Stimulated activated CD4-positive, alpha-beta T cell treated with anti-CD3 and anti-CD28 coated beads, Interleukin-2, amount 100 ng/mL, for 24 hours (primary cell): ENCODE data around the gene HSPBP1.

Source experiments
- DNase-seq, 2 donors: peaks; one replicate each; pipeline ENCODE4 v3.0.0-alpha.2; 2020

Gene HSPBP1

DNA sequence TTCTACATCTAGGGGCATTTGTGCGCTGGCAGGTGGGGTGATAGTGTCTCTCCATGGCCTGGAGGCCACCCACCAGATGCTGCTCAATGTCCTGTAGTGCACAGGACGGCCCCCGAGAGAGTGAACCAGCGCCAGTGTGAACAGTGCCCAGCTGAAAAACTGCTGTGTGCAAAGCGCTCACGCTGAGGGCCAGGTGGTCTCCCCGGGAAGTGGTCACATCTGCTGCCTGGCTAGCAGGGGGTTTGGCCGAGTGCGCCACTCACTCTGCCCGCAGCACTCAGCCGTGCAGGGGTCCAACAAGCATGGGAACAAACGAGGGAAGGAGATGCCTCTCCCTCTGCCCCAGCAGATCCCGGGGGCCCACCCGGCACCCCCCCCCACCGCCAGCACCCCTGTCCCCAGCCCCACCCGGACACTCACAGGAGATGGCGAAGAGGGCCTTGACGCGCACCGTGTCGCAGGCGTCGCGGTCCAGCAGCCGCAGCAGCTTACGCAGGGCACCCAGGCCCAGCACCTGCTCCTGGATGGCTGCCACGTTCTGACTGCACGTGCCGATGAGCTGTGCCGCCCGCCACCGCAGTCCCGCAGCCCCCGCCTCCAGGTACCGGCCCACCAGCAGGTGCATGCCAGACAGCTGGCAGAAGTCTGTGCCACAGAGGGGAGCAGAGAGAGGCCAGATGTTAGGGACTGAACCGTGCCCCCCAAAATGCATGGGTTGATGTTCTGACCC, 5.8 kb downstream of the HSPBP1 start:
- no peak for DNase-seq

DNA sequence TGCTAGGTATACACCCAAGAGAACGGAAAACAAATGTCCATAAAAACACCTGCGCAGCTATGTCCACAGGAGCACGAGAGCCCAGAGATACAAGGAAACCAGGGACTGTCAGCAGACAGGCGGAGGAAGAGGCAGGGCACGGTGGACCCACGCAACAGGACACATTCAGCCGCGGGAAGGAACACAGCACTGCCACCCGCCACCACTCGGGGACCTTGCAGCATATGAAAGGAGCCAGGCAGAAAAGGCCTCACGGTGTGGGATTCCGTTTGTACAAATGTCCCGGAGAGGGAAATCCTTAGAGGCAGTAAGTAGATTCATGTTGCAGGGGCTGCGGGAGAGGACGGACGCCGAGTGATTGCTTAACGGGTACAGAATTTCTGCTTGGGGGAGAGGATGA, 7.8 kb downstream of the HSPBP1 start:
- no peak for DNase-seq

DNA sequence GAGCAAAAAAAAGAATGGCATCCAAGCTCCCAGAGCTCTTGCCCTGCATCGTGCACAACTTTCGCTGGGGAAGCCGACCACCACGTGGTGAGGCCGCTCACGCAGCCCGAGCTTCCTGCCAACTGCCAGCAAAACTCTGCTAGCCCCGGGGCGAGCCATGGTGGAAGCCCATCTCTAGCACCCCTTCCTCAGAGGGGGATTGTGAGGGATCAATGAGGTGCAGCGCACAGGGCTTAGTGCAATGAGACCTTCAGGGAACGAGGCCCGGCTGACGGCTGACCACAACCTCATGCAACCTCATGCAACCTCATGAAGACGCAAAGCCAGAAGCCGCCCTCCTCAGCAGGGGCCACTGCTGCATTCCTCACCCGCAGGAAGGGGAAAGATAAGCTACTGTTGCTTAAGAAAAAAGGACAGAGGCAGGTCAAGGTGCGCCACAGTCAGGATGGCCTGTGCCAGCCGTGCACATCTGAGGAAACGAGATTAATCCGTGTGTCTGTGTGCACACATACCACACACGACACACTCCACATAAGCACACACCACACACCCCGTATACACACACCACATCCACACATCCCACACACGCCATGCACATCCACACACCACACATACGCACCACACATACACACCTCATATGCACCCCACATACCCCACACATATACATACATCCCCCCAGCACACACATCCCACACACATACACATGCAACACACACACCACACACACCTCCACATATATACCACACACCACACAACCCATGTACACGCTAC, 9.6 kb downstream of the HSPBP1 start:
- no peak for DNase-seq

DNA sequence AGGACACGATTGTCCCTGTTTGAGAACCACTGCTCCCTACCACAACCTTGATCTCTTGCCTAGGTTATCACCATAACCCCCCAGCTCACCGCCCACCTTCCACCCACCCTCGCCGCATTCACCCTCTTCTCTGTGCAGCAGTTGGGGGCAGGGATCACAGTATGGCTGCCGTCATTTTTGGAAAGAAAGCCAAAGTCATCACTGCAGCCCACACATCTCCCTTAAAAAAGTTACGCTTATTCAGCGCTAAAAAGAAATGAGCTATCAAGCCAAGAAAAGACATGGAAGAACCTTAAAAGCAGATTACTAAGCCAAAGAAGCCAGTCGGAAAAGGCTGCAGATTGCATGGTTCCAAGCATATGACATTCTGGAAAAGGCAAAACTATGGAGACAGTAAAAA, 10.6 kb downstream of the HSPBP1 start:
- DNase-seq, result no peak

DNA sequence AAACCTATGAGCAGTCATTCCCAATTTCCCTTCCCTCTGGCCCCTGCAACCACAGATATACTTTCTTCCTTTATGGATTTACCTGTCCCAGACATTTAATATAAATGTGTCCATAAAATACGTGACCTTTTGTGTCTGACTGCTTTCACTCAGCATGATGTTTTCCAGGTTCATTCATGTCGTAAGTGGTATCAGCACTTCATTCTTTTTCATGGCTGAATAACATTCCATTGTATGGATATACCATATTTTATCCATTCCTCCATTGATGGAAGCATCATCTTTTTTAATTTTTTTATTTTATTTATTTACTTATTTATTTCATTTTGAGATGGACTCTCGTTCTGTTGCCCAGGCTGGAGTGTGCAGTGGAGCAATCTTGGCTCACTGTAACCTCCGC, 13.1 kb downstream of the HSPBP1 start:
- no peak for DNase-seq

DNA sequence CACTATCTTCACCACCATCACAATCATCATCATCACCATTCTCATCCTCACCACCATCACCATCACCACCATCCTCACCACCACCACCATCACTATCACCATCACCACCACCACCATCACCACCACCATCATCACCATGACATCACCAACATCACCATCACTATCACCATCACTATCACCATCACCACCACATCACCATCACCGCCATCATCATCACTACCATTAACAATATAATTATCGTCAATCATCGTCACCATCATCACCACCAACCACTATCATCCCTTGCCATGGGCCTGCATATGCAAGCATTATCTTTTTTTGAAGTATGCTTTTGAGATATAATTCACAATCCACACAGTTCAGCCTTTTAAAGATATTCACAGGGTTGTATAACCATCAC, 13.5 kb downstream of the HSPBP1 start:
- DNase-seq, result no peak

DNA sequence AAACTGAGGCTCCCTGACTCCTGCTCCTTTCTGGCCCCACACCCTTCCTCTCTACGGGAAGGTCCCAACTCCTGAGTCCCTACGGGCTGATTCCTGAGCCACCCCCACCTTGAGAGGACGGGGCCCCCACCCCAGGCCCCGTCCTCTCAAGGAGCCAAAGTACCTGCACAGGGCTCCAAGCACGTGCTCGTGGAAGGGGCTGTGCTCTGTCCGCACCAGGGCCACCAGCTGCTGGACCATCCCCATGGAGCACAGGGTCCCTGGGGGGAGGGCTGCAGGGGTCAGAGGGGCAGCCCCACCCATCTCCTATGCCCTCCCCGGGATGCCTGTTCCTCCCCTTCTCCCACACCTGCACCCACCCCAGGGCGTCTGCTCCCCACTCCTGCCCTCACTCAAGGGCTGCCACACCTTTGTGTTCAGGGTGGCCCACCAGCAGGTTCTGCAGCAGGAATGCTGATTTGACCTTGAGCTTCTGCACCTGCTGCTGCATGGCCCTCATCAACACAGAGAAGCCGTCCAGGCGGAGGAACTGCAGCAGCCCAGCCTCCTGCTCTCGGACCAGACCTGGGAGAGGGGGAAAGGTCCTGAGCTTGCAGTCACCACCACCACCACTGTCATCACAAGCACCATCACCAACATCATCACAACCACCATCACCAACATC, 14.1 kb downstream of the HSPBP1 start:
- no peak for DNase-seq

DNA sequence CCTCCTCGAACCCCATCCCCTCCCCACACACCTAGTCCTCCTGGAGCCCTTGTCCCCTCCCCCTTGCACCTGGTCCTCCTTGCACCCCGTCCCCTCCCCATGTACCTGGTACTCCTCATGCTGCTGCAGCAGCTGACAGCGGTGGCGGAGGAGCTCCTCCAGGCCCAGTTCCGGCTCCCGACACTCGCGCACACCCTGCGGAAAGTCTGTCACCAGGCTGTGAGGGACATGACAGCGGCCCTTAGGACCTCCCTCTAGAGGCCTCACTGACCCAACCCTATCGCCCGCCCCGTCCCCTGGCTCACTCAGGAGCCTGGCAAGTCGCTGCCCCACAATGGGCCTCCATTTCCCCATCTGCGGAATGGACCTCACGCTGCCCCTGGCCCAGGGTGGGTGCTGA, 14.7 kb downstream of the HSPBP1 start:
- DNase-seq, result no peak

DNA sequence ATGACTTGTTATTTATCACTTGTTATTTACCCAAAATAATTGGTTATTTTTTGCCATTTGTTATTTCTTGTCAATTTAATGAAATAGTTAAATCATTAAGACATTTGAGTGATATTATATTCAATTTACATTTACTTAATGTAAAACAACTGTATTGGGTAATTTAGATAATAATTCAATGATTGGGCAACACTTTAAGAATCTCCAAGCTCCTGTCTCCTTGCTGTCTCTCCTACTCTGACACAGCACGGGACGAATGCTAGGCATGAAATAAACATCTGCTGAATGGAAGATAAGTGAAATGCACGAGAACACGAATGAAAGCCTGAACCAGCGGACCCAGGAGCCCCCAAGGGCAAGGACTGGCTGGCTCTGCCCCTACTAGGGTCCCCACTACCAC, 15.4 kb downstream of the HSPBP1 start:
- no peak for DNase-seq

DNA sequence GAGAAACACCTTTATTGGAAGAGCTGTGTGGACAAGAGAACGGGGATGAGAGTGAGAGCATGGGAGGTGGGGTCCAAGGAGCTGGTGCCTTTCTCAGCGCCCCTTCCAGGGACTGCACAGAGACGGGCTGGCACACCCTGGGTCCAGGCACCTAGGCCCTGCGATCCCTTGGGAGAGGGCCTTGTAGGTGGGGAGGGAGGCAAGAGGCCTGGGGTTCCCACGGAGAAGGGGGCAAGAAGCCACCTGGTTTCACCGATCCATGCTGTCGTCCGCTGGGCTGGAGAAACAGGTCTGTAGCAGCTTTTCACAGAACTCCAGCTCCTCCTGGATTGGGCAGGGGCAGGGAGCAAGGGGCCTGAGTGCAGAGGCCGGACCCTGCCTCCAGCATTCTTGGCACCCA, 17.6 kb downstream of the HSPBP1 start:
- DNase-seq, result no peak

DNA sequence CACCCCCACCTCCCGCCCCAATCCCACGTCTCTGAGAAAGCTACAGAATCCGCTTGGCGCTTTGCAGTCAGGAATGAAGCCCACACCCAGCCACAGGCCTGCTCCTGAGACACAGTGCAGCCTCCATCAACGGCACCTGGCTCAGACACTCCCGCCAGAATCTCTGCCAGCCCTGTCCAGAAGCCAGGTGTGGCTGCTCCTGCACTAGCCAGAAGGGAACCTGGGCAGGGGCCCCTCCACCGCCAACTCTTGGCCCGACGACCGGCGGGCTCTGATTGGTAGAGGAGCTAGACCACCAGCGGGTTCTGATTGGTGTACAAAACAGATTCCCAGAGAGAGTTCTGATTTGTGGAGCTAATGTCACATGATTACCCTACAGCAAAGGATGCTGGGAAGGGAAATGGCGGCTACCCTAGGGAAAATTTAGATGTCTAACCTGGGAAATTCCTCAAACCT, 18.2 kb downstream of the HSPBP1 start:
- no peak for DNase-seq

DNA sequence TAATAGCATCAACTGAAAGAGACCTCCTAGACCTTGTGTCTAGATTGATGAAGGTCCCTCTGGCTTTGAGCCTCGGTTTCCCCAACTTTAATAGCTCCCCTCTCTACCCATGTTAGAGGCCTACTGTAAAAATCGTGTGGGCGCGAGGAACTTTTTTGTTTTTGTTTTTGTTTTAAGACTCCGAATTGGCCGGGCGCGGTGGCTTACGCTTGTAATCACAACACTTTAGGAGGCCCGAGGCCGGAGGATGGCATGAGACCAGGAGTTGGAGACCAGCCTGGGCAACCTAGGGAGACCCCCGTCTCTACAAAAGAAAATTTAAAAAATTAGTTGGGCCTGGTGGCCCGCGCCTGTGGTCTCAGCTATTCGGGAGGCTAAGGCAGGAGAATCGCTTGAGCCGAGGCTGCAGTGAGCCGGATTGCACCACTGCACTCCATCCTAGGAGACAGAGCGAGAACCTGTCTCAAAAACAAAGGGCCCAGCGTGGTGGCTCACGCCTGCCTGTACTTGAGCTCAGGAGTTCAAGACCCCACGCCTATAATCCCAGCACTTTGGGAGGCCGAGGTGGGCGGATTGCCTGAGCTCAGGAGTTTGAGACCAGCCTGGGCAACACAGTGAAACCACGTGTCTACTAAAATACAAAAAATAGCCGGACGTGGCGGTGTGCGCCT, 20.2 kb downstream of the HSPBP1 start:
- DNase-seq, result no peak

DNA sequence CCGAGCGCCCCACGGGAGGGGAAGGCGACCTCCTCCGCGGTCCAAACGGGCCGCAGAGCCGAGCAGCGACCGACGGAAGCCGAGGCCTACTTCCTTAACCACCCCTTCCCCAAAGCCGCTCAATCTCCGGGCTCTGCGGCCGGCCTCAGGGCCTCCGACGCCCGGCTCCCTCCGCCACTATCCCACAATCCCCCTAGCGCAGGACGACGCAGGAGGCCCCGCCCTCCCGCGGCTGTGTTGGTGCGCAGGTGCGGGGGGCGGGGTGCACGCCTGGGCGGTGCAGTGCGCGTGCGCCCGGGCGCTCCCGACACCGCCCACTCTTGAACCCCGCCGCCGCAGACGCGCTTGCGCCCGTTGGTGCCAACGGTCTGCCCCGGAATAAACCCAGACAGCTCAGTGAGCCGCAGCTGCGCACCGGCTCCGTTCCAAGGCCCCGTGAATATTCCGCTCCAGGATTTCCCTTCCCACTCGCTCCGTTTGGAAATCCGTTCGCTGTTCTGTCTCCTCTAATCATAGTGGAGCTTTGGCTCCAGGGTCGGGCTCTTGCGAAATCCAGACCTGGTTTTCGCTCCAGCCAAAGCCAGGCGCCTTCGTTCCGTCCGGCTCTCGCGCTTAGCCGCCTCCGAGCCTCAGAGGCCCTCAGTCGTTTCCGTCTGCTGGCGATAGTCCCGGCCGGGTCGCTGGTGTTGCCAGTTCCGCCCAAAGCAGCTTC, 20.9 kb downstream of the HSPBP1 start, which contains the start of gene PPP6R1:
Gene PPP6R1 (minus strand): TSS at position 190 of the 712 bp plus-strand sequence. CDS start 11,914 bp downstream, outside the sequence.
- peak; percentile 94 to 95 for DNase-seq

DNA sequence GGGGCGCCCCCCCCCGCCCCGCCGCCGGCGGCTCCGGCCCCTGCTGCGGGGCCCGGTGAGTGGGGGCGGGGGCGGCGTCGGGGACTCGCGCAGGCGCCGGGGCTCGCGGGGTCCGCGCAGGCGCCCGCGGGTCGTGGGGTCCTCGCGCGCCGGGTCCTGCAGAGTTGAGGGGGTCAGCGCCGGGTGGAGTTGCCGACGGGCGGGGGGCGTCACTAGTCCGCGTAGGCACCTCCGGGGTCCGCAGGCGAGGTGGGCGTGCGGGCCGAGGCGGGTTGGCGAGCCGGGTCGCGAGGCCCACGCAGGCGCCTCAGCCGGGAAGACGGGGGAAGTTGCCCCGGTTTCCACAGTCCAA, 21.5 kb downstream of the HSPBP1 start:
- peak; percentile 62 to 64 for DNase-seq

DNA sequence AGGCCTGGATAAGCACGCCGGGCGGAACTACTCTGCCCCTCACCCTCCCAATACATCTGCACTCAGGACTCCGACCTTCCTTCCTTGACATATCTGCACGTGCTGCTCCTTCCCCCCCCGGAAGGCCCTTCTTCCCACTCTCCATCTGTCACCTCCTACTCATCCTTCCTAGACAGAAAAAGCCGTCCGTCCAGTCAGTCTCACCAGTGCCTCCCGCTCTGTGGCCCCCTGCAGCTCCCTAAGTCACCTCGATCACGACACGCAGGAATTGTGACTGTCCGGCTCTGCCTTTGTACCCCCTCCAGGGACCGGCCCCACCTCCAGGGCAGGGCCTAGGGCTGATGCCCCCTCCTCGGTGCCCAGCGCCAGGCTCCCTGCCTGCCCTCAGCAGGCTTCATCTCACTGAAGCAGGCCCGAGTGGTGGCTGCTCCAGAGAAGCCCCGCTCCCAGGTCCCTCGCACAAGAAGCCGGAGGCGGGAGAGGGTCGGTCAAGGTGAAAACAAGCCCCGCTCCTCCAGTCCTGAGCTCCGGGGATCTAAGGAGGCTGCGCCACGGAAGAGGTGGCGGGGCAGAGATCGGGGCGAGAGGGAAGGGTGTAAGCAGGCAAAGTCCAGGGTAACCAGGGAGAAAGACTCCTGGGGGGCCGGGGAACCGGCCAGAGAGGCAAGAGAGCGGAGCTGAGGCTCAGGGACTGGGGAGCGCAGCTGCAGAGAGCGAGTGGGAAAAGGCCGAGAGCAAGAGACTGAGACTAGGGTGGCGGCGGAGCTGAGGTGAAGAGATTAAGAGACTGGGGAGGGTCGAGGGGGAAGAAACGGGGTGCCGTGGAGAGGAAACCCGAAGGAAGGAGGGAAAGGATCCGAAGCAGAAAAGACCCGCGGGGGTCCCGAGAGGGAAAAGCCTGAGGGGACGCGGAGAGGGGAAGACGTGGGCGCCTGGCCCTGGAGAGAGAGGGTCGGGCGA, 22.2 kb downstream of the HSPBP1 start:
- peak; percentile 44 to 48 for DNase-seq

DNA sequence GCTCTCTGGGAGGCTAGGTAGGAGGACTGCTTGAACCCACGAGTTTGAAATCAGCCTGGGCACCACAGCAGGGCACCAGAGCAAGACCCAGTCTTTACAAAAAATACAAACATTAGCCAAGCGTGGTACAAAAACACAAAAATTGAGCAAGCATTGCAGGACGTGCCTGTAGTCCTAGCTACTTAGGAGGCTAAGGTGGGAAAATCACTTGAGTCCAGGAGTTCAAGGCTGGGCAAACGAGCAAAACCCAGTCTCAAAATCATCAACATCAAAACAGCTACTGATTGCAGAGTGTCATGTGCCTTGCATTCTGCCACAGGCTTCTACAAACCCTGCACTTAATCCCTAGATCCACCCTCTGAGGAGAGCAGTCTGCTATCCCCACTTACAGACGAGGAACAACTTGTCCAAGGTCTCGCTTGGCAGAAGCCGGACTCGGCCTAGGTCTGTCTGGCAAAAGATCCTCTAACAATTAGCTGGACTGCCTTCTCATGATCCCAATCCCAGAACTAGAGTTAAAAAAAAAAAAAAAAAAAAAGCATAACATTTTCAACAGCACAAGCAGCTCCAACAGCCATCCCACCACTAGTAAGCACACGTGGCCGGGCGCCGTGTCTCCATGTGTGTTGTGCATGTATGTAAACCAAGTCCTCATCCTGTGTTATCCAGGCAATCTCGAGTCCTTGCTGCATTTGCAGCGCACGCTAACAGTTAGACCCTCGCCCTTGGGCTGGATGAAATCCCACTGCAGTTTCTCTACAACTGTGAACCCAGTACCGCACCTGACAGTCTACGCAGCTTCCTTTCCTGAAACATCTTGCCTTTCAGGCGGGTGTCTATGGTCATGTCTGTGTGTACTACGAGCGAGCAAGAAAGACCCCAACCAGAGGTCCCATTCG, 23.1 kb downstream of the HSPBP1 start:
- peak in 1 of 2 donors; percentile 30 for DNase-seq

DNA sequence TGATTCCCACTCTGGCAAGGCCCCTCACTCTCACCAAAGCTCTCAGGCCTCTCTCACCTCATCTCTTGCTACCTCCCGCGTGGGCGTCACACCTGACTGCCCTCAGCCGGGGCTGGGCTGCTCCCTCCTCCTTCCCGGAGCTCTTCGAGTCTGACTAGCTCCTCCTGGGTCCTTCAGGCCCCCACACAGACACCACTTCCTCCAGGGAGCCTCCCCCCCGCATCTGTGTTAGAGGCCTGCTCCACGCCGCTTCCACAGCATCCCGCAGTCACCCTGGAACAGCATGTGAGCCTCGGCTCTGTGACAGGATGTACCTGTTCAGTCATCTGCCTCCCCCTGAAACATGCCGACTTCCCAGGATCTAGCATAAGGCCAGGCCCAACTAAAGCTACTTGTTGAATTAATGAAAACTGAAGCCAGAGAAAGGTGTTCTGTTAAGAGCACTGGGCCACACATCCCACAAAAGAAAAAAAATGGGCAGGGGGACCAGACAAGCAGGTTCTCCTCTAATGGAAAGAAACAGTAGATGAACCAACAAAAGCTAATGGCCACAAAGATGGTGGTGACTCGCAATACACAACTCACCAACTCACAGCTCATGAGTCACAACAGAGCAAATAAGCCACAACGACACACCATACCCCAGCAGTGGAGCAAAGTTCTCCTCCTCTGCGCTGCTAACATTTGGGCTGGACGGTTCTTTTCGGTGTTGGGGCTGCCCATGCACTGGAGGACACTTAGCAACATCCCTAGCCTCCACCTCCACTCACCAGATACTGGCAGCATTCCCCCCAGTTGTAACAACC, 24.1 kb downstream of the HSPBP1 start:
- peak; percentile 57 to 77 for DNase-seq

DNA sequence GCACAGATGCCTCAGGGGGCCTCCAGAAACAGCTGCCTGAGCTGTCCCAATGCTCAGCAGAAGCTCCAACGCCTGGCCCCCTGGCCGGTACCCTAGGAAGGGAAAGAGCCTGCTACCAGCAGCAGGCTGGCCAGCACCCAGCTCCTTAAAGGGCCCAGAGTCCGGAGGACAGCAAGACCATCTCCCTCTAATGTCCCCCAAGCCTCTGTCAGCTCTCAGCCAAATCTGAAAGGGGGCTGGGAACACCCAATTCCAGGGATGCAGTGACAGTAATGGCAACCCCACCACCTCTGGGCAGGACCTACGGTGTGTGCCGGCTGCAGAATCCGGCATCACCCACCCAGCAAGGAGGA, 25.3 kb downstream of the HSPBP1 start:
- DNase-seq, result no peak

DNA sequence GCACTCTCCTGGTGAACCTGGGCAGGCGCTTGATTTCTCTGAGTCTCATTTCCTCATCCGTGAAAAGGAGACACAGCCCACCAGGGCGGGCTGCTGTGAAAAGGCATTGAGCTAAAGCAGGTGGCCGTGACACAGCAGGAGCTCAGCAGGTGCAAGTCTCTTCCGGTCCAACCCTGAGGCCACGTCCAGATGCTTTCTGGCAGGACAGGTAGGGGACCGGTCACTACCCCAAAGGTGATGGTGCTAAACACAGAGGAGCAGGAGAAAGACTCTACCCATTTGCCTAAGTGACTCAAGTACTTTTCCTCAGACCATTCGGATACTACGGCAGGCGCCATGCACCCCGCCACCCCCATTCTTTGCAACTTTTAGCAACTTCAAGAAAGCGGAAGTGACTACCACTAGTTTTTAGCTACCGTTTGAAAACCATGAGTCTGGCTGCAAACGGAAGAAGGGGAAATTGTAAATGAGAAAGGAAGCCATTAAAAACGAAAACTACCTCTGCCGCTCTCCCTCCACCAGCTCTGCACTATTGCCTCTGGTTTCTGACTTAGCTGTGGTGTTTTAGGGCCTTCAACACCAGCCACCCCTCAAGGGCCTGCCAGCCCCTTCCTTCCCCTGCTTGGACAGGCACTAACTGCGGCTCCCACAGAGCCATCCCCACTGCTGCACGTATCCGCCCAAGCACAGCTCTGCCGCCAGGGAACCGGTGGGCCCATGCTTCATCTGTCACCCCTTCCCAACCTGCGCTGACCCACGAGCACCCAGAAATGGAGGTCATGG, 25.9 kb downstream of the HSPBP1 start:
- peak; percentile 60 to 65 for DNase-seq
